ENCODE results near the gene JPH4.

DNA sequence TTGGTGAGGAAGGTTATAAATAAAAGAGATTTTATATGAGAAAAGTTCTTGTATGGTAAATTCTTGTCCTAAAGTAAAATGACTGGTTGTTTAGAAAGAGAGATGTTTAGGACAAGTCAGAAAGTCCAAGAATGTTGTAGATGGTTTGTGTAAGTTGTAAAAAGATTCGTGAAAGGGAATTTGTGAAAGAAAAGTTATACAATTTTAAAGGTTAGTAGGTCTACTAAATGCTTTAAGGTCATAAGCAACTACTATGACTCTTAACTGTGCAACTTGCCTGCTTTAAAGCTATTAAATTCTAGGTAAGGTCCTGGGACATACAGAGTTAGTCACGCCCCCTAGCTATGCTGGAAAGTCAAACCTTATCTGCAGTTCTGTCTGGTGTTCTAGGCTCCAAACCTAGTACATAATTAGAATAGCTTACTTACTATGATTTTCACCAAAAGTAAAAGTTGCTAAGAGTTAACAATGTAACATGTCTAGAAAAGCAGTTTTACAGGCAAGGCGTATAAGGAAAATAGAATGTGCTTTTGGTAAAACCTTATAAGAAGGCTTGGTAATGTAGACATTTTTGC lies 46.3 kb upstream of the JPH4 start:
- TF ChIP-seq POLR2A (IDR thresholded peaks at IDR 0.05) (no peak), POLR2AphosphoS5 (IDR thresholded peaks at IDR 0.05) (no peak), EP300 (IDR thresholded peaks at IDR 0.05) (no peak)
- TF ChIP-seq, protein P1, sequence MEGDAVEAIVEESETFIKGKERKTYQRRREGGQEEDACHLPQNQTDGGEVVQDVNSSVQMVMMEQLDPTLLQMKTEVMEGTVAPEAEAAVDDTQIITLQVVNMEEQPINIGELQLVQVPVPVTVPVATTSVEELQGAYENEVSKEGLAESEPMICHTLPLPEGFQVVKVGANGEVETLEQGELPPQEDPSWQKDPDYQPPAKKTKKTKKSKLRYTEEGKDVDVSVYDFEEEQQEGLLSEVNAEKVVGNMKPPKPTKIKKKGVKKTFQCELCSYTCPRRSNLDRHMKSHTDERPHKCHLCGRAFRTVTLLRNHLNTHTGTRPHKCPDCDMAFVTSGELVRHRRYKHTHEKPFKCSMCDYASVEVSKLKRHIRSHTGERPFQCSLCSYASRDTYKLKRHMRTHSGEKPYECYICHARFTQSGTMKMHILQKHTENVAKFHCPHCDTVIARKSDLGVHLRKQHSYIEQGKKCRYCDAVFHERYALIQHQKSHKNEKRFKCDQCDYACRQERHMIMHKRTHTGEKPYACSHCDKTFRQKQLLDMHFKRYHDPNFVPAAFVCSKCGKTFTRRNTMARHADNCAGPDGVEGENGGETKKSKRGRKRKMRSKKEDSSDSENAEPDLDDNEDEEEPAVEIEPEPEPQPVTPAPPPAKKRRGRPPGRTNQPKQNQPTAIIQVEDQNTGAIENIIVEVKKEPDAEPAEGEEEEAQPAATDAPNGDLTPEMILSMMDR (IDR thresholded peaks at IDR 0.05): no peak
